Natural killer cell (primary cell): ENCODE results near the gene MATN1. TPM values are rescaled to one million over a fixed set of nuclear protein-coding genes. Genes with fewer than 3 reads are reported as not detected.

Experiments used
- ATAC-seq, 3 donors: fragments of 150-1000 bp in 2 of 3; fragments of 200-7000 bp in 1 of 3; cut with Tn5 transposase; 1 replicate in 1 of 3; 2 replicates in 2 of 3; pipeline ENCODE4 v1.10.0; 2021; ENCODE audit warnings: mild to moderate bottlenecking in 2 of 3, moderate library complexity in 2 of 3
- DNase-seq, 2 donors: peaks; one replicate each; pipeline versions ENCODE4 v3.0.0 to v3.0.0-alpha.2; 2013 to 2021; ENCODE audit warnings: mixed read lengths in 1 of 2
- H3K27ac ChIP-seq: one replicate; pipeline ENCODE4 v1.5.1; 2013; ENCODE audit warnings: mild to moderate bottlenecking, low read length
- H3K27me3 ChIP-seq: one replicate; pipeline ENCODE4 v1.6.1; 2013; ENCODE audit warnings: low read length; ENCODE audit not compliant: control insufficient read depth, insufficient read depth
- H3K36me3 ChIP-seq: one replicate; pipeline ENCODE4 v1.6.1; 2013; ENCODE audit warnings: low read length; ENCODE audit not compliant: control insufficient read depth, insufficient read depth
- H3K4me1 ChIP-seq: one replicate; pipeline ENCODE4 v1.6.1; 2013; ENCODE audit warnings: low read length; ENCODE audit not compliant: control insufficient read depth, insufficient read depth
- H3K4me3 ChIP-seq: one replicate; pipeline ENCODE4 v1.5.1; 2013; ENCODE audit warnings: low read length
- H3K9me3 ChIP-seq: one replicate; pipeline ENCODE4 v1.6.1; 2013; ENCODE audit warnings: low read length; ENCODE audit not compliant: control insufficient read depth, insufficient read depth
- H3K27ac Mint-ChIP-seq, 2 donors: one replicate each; pipeline ENCODE4 v1.8.0; 2022; ENCODE audit warnings: mild to moderate bottlenecking in 2 of 2, mixed read lengths in 2 of 2, moderate library complexity in 1 of 2
- H3K27me3 Mint-ChIP-seq, 2 donors: one replicate each; pipeline ENCODE4 v1.8.0; 2022; ENCODE audit warnings: low read depth in 2 of 2, mixed read lengths in 2 of 2
- H3K36me3 Mint-ChIP-seq: one replicate; pipeline ENCODE4 v1.8.0; 2022; ENCODE audit warnings: mixed read lengths
- H3K4me1 Mint-ChIP-seq, 2 donors: one replicate each; pipeline ENCODE4 v1.8.0; 2022; ENCODE audit warnings: mixed read lengths in 2 of 2
- H3K4me3 Mint-ChIP-seq: one replicate; pipeline ENCODE4 v1.8.0; 2022; ENCODE audit warnings: mild to moderate bottlenecking, moderate library complexity, mixed read lengths
- H3K9me3 Mint-ChIP-seq, 2 donors: one replicate each; pipeline ENCODE4 v1.8.0; 2022; ENCODE audit warnings: mixed read lengths in 2 of 2
- WGBS: methylation state at CpG from one replicate; pipeline ENCODE4 v1.1.7; 2013; ENCODE audit warnings: missing lambda C conversion rate; ENCODE audit not compliant: insufficient coverage; 5-methylcytosine and 5-hydroxymethylcytosine counted together
- intact Hi-C: fragments of 100-400 bp; cut with micrococcal nuclease; formaldehyde crosslinking; loops from one replicate; pipeline ENCODE4 v1.14.2; 2022
- total RNA-seq, 4 donors: library from RNA; stranded (reverse); fragments of 120-200 nt in 1 of 4; gene quantifications; one replicate each; pipeline versions ENCODE4 v1.2.3 to v1.2.4, GENCODE V29; 2013 to 2022
- TF ChIP-seq, protein P1 (sequence below): fragments of 200-600 bp; IDR thresholded peaks from one replicate; pipeline ENCODE4 v1.8.0; 2022; ENCODE audit warnings: antibody characterized with exemption

The MATN1 gene
- total RNA-seq, 3 donors from 2014 or later (not counting 1 experiment from before 2014, with no cell fraction given) = 0.93 to 1.7 (median 1.2) TPM

DNA sequence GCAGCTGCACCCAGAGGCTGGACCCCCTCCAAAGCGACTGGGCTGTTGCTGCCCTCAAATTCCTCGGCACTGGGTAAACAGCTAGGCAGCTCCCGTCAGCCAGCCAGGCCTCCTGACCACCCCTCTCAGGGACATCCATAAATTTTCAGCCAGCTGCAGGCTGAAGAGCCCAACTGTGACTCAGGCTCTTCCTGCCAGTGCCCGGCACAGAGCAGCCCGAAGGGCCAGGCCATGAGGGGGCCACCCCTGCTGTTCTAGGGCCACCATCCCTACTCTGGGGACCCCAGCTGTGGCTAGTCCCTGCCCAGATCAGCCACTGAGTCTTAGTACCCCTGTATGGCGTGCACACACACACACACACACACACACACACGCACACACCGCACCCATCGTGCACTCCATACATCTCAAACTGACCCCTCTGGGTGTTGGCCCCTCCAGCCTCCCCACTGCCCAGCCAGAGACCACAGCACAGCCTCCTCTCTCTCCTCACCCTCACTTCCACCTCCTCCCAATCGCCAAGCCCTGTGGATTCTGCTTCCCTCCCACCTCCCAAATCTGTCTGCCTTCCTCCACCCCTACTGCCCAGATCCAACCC is 40.4 kb upstream of the MATN1 start:
- H3K4me3 ChIP-seq = no peak overlapping the region
- 85% methylated on average over 10 of the region's 10 CpGs for WGBS
- peaks cover 44% of the 10 kb centered on the region for H3K4me1 ChIP-seq
- DNase-seq (no peak), ATAC-seq (no peak)
- H3K36me3 ChIP-seq = no peaks in the 10 kb centered on the region
- Mint-ChIP-seq H3K36me3 (no peaks in the 10 kb centered on the region), H3K27ac (no peak overlapping the region), H3K9me3 (no peaks in the 10 kb centered on the region), H3K4me1 (peaks cover 16 to 30% of the 10 kb centered on the region in 2 donors), H3K4me3 (no peak overlapping the region), H3K27me3 (no peaks in the 10 kb centered on the region)
- TF ChIP-seq, protein P1, sequence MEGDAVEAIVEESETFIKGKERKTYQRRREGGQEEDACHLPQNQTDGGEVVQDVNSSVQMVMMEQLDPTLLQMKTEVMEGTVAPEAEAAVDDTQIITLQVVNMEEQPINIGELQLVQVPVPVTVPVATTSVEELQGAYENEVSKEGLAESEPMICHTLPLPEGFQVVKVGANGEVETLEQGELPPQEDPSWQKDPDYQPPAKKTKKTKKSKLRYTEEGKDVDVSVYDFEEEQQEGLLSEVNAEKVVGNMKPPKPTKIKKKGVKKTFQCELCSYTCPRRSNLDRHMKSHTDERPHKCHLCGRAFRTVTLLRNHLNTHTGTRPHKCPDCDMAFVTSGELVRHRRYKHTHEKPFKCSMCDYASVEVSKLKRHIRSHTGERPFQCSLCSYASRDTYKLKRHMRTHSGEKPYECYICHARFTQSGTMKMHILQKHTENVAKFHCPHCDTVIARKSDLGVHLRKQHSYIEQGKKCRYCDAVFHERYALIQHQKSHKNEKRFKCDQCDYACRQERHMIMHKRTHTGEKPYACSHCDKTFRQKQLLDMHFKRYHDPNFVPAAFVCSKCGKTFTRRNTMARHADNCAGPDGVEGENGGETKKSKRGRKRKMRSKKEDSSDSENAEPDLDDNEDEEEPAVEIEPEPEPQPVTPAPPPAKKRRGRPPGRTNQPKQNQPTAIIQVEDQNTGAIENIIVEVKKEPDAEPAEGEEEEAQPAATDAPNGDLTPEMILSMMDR = no peak
- no peaks in the 10 kb centered on the region for H3K9me3 ChIP-seq
- no peak overlapping the region for H3K27ac ChIP-seq
- intact Hi-C loops = no loop called here
- H3K27me3 ChIP-seq = no peaks in the 10 kb centered on the region

DNA sequence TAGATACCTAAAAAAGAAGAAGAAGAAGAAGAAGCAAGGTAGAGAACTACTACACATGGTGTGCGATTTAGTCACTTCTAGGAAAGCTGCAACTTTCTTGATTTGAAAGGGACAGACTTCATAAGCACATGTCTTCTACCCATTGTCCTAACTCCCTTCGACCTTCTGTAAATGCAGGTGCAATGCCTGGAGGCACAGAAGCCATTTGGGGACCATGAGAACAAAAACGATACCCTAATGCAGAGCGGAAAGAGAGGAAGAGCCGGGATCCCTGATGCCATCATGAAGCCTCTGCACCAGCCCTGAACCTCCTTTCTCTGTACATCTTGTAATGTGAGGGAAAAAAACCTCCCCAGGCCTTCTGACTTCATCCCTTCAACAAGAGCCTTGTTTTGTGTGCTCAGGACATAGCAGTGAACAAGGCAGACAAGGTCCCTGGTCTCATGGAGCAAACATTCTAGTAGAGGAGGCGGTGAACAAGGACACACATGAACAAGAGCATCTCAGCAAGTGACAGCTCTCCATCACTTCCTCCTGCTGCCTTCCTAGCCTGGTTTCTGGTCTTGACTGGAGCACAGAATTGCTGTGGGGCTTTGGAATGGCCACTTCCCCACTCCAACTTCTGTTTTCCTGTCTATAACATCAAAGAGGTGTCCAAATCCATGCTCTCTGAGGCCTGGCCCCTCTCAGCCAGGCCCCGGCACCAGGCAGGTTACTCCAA is 39.7 kb upstream of the MATN1 start:
- intact Hi-C loops = no loop called here
- Histone ChIP-seq H3K36me3 (no peaks in the 10 kb centered on the region), H3K27ac (no peak overlapping the region), H3K4me3 (no peak overlapping the region), H3K27me3 (no peaks in the 10 kb centered on the region), H3K4me1 (peaks cover 50% of the 10 kb centered on the region), H3K9me3 (no peaks in the 10 kb centered on the region)
- no peaks in the 10 kb centered on the region for H3K27me3 Mint-ChIP-seq
- no peak overlapping the region for H3K4me3 Mint-ChIP-seq
- DNase-seq = no peak
- no peak for ATAC-seq
- H3K9me3 Mint-ChIP-seq = no peaks in the 10 kb centered on the region
- TF ChIP-seq, protein P1 = no peak
- H3K27ac Mint-ChIP-seq = no peak overlapping the region
- H3K36me3 Mint-ChIP-seq = no peaks in the 10 kb centered on the region
- 97% methylated on average over 6 of the region's 7 CpGs for WGBS
- H3K4me1 Mint-ChIP-seq = peaks cover 21 to 36% of the 10 kb centered on the region in 2 donors

DNA sequence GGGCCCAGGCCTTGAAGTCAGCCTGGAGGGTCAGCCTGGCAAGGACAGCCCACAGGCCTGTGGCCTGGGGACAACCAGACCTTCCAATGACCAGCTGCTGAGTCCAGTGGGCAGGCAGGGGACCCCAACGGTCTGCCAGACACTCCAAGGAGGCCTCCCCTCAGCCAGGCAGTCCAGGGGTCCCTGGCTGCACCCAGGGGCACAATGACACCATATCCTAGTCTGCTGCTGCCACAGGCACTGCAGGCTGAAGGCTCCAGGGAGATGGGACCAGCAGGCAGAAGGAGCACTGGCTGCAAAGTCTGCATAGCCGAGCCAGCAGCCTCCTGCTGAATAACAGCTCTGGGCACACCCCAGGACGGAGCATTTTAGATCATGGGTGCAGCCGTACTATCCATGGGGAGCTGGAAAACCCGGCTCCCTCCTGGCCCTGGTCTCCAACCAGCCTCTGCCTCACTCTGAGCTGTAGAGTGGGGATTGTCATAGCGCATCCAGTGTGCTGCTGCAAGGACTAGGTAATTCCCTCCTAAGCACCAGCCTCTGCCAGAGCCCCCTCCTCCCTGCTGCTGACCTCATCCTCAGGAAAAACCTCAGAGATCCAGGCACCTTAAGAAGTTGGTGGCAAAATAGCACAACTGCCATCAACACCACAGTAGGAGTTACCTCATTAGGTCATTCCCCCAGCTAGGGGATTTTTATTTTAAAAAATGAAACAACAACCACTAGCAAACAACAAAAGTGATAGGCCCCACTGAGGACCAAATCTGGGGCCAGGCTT is 39.0 kb upstream of the MATN1 start:
- Histone ChIP-seq H3K36me3 (no peaks in the 10 kb centered on the region), H3K4me1 (peaks cover 55% of the 10 kb centered on the region), H3K4me3 (no peak overlapping the region), H3K9me3 (no peaks in the 10 kb centered on the region), H3K27me3 (no peaks in the 10 kb centered on the region), H3K27ac (peak overlapping the region; percentile 45)
- ATAC-seq = no peak
- Mint-ChIP-seq H3K4me3 (no peak overlapping the region), H3K27ac (peak overlapping the region in 1 of 2 donors; percentile 16), H3K27me3 (no peaks in the 10 kb centered on the region), H3K36me3 (no peaks in the 10 kb centered on the region), H3K9me3 (no peaks in the 10 kb centered on the region), H3K4me1 (peaks cover 27 to 44% of the 10 kb centered on the region in 2 donors)
- peak in 1 of 2 donors; percentile 57 for DNase-seq
- WGBS = 84% methylated on average over 6 of the region's 6 CpGs
- intact Hi-C loops = no loop called here
- TF ChIP-seq, protein P1 = no peak
